K562 (cell line): ENCODE results near the gene NUP214. TPM values are rescaled to one million over a fixed set of nuclear protein-coding genes. Genes with fewer than 3 reads are reported as not detected.

ENCODE experiments used
- ATAC-seq: fragments of 200-7000 bp; cut with Tn5 transposase; 3 replicates; pipeline ENCODE4 v1.9.1; 2020; ENCODE audit warnings: moderate library complexity
- BruUV-seq: library from RNA; stranded (reverse); fragments of 400-500 nt; replicated peaks from 2 replicates; lab custom pipeline; 2021; lab: Mats Ljungman, UMichigan
- CTCF ChIA-PET: fragments of 300-600 bp; formaldehyde crosslinking; extraction: SDS; loops from one replicate; lab custom pipeline; 2021; ENCODE audit warnings: low intra/inter-chr PET ratio; lab: Yijun Ruan, JAX
- POLR2A ChIA-PET: fragments of 300-600, 350-650 bp; sonication (Branson Sonifier 250); formaldehyde crosslinking; extraction: SDS; loops from one replicate; lab custom pipeline; 2021; ENCODE audit warnings: antibody characterized with exemption, inconsistent platforms; lab: Yijun Ruan, JAX
- DNase-seq, 4 experiments: peaks; one replicate each; pipeline versions ENCODE4 v3.0.0 to v3.0.0-alpha.2; 2011 to 2018; ENCODE audit warnings: low spot score in 3 of 4, mixed read lengths in 3 of 4; ENCODE audit errors: extremely low read depth in 1 of 4
- FAIRE-seq: peaks from 2 replicates; lab custom pipeline; 2011; peaks lifted over from hg19 to GRCh38; lab: Jason Lieb, UNC
- H2AFZ ChIP-seq: 2 replicates; pipeline ENCODE4 v1.6.0; 2011; ENCODE audit warnings: low read depth, low read length, control low read depth, inconsistent platforms
- H3K27ac ChIP-seq: fragments of 200-600 bp; 3 replicates; pipeline ENCODE4 v1.8.0; 2011; ENCODE audit warnings: low read depth, mild to moderate bottlenecking, control low read depth, inconsistent platforms, low read length, moderate library complexity, mixed read lengths; ENCODE audit errors: extremely low read depth
- H3K27me3 ChIP-seq, 2 experiments: fragments of 300-600 bp in 1 of 2; 2 replicates in 1 of 2; 3 replicates in 1 of 2; pipeline versions ENCODE4 v1.6.0 to v1.8.0; 2011; ENCODE audit warnings: inconsistent platforms in 2 of 2, low read length in 2 of 2, mild to moderate bottlenecking in 1 of 2, mixed read lengths in 1 of 2, moderate library complexity in 1 of 2; ENCODE audit not compliant: control insufficient read depth in 2 of 2, insufficient read depth in 2 of 2
- H3K36me3 ChIP-seq: fragments of 300-600 bp; 3 replicates; pipeline ENCODE4 v1.8.0; 2011; ENCODE audit warnings: mild to moderate bottlenecking, low read length, inconsistent platforms; ENCODE audit not compliant: control insufficient read depth, insufficient read depth
- H3K4me1 ChIP-seq, 2 experiments: fragments of 200-600 bp in 1 of 2; replicated peaks in 1 of 2; 2 replicates in 1 of 2; 3 replicates in 1 of 2; pipeline versions ENCODE4 v1.5.1 to v1.8.0; 2011; ENCODE audit warnings: inconsistent platforms in 2 of 2, low read length in 2 of 2, mild to moderate bottlenecking in 1 of 2, mixed read lengths in 1 of 2, moderate library complexity in 1 of 2; ENCODE audit not compliant: control insufficient read depth in 2 of 2, insufficient read depth in 2 of 2
- H3K4me2 ChIP-seq: 2 replicates; pipeline ENCODE4 v1.6.1; 2011; ENCODE audit warnings: low read length, control low read depth, inconsistent platforms, mixed read lengths; ENCODE audit not compliant: insufficient read depth
- H3K4me3 ChIP-seq: fragments of 200-600 bp; sonication (generic), shearing (Covaris generic); 2 replicates; pipeline ENCODE4 v1.5.1; 2016; ENCODE audit warnings: control low read depth, inconsistent platforms
- H3K79me2 ChIP-seq: fragments of 200-600 bp; 3 replicates; pipeline ENCODE4 v1.8.0; 2011; ENCODE audit warnings: low read length, inconsistent platforms; ENCODE audit not compliant: control insufficient read depth, insufficient read depth
- H3K9ac ChIP-seq, 2 experiments: 2 replicates each; pipeline versions ENCODE4 v1.6.0 to v1.6.1; 2011; ENCODE audit warnings: low read depth in 2 of 2, low read length in 2 of 2, control low read depth in 1 of 2, inconsistent platforms in 1 of 2, mild to moderate bottlenecking in 1 of 2, mixed read lengths in 1 of 2; ENCODE audit not compliant: insufficient read depth in 1 of 2
- H3K9me1 ChIP-seq: one replicate; pipeline ENCODE4 v1.6.0; 2011; ENCODE audit warnings: inconsistent platforms, mild to moderate bottlenecking, low read length, moderate library complexity; ENCODE audit not compliant: control insufficient read depth, insufficient read depth
- H3K9me3 ChIP-seq: replicated peaks from 2 replicates; pipeline ENCODE4 v1.5.1; 2011; ENCODE audit warnings: low read depth, low read length, inconsistent platforms; ENCODE audit not compliant: control insufficient read depth, insufficient read depth
- H4K20me1 ChIP-seq: replicated peaks from 2 replicates; pipeline ENCODE4 v1.6.1; 2011; ENCODE audit warnings: low read length, inconsistent platforms, mixed read lengths; ENCODE audit not compliant: control insufficient read depth, insufficient read depth
- WGBS: fragments of 100-300 bp; shearing (Covaris generic); methylation state at CpG from one replicate; pipeline ENCODE4 v1.1.6; 2016; ENCODE audit warnings: low coverage, mixed read lengths; ENCODE audit not compliant: insufficient coverage; ENCODE audit errors: missing lambda C conversion rate; 5-methylcytosine and 5-hydroxymethylcytosine counted together
- in situ Hi-C: fragments of 300-500 bp; cut with MboI; formaldehyde crosslinking; loops from 4 replicates; pipeline ENCODE4 v1.15.0; 2018; ENCODE audit warnings: inconsistent platforms, mixed read lengths
- intact Hi-C: fragments of 100-400 bp; cut with micrococcal nuclease; formaldehyde crosslinking; loops from 2 replicates; pipeline ENCODE4 v1.14.2; 2022
- polyA plus RNA-seq, 8 experiments: library from polyadenylated mRNA; depleted of rRNA in 4 of 8; stranded (reverse) in 5 of 8; unstranded in 3 of 8; fragments of >200 nt; fragmentation: Nextera tagmentation in 2 of 8; fragmentation: Illumina TruSeq in 1 of 8; extraction: Ambion mirVana in 2 of 8; extraction: Trizol in 1 of 8; gene quantifications; 2 replicates each; pipeline versions ENCODE4 v1.2.1 to v1.2.3, GENCODE V29; 2011 to 2014; ENCODE audit warnings: inconsistent platforms in 1 of 8, missing spikeins in 1 of 8
- total RNA-seq, 7 experiments: library from RNA; depleted of rRNA in 6 of 7; stranded (reverse); fragments of >200 nt in 6 of 7; fragmentation: Illumina TruSeq in 2 of 7; extraction: Trizol in 2 of 7; gene quantifications; 2 replicates each; pipeline versions ENCODE4 v1.2.1 to v1.2.3, GENCODE V29; 2011 to 2021; ENCODE audit warnings: low replicate concordance in 1 of 7
- TF ChIP-seq, protein P1 (sequence below): sonication (generic); formaldehyde crosslinking; IDR thresholded peaks from 2 replicates; pipeline ENCODE4 v1.8.1; 2023; ENCODE audit warnings: mild to moderate bottlenecking, missing genetic modification reagents
- TF ChIP-seq, protein P2 (sequence below): fragments of 250-450 bp; sonication (Bioruptor Pico); IDR thresholded peaks from 2 replicates; pipeline ENCODE4 v1.5.0; 2022; ENCODE audit warnings: mild to moderate bottlenecking

Gene NUP214
- total and polyA plus RNA-seq, 9 of the 15 experiments (the other 6 are each of a cell fraction or from before 2014, with no cell fraction given) = 56.9 to 332 (median 97.1) TPM

DNA sequence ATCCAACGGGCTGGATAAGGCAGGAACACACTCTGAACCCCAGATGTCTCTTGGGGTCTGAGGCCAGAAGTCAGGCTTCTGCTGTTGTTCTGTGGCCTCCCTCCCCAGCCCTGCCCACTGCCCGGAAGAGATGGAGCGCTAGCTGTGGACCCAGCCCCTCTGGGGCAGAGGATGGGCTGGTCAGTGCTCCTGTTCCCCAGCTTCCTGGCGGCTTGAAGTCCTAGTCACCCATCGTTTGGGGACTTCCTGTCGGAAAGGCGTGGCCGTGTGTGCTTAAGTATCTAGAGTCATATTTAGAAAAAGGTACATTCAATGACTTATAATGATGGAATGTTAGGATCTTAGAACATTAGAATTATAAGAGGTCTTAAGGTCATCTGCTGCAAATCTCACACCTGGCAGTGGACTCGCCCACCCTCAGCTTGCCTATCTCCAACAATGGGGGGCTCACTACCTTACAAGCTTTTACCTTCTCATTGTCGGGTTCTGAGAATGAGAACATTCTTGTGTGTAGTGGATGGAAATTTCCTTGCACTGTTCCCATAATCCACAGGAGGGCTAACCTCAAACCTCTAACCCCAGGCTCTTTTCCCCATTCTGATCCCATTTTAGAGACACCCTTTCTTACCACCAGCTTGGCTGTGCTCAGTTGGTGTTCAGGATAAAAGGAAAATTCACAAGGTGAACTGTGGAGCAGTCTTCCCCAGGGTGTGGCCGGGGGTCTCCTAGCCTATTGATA lies 42.4 kb upstream of the NUP214 start:
- POLR2A ChIA-PET = interaction anchor here (0.5 to 99.3 kb wide), 4 partner anchors 14 to 140 kb away, joined by 3 to 3336 read pairs (median 1670); partner anchors contain the start of genes AIF1L and NUP214
- Histone ChIP-seq H3K36me3 (no peaks in the 10 kb centered on the region), H3K4me3 (no peak overlapping the region), H3K4me2 (no peak overlapping the region), H3K79me2 (no peaks in the 10 kb centered on the region), H3K9ac (no peak overlapping the region), H3K9me1 (peaks cover 8% of the 10 kb centered on the region), H3K9me3 (no peaks in the 10 kb centered on the region), H3K4me1 (peaks cover 0 to 18% of the 10 kb centered on the region in 2 experiments; a peak in 2 of 5 replicates), H4K20me1 (peaks cover 52% of the 10 kb centered on the region), H2AFZ (no peak overlapping the region), H3K27me3 (peaks cover 86 to 96% of the 10 kb centered on the region in 2 experiments), H3K27ac (no peak overlapping the region)
- peak; percentile 3 for ATAC-seq
- BruUV-seq = no TSS peak
- intact Hi-C loops = no loop called here
- DNase-seq = peak in 2 of 4 experiments; percentile 64 to 69
- 3% methylated on average over 11 of the region's 11 CpGs for WGBS
- FAIRE-seq = no peak
- TF ChIP-seq, protein P1, sequence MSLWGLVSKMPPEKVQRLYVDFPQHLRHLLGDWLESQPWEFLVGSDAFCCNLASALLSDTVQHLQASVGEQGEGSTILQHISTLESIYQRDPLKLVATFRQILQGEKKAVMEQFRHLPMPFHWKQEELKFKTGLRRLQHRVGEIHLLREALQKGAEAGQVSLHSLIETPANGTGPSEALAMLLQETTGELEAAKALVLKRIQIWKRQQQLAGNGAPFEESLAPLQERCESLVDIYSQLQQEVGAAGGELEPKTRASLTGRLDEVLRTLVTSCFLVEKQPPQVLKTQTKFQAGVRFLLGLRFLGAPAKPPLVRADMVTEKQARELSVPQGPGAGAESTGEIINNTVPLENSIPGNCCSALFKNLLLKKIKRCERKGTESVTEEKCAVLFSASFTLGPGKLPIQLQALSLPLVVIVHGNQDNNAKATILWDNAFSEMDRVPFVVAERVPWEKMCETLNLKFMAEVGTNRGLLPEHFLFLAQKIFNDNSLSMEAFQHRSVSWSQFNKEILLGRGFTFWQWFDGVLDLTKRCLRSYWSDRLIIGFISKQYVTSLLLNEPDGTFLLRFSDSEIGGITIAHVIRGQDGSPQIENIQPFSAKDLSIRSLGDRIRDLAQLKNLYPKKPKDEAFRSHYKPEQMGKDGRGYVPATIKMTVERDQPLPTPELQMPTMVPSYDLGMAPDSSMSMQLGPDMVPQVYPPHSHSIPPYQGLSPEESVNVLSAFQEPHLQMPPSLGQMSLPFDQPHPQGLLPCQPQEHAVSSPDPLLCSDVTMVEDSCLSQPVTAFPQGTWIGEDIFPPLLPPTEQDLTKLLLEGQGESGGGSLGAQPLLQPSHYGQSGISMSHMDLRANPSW = peak; percentile 18; the same call in 1 of the 2 replicates
- TF ChIP-seq, protein P2, sequence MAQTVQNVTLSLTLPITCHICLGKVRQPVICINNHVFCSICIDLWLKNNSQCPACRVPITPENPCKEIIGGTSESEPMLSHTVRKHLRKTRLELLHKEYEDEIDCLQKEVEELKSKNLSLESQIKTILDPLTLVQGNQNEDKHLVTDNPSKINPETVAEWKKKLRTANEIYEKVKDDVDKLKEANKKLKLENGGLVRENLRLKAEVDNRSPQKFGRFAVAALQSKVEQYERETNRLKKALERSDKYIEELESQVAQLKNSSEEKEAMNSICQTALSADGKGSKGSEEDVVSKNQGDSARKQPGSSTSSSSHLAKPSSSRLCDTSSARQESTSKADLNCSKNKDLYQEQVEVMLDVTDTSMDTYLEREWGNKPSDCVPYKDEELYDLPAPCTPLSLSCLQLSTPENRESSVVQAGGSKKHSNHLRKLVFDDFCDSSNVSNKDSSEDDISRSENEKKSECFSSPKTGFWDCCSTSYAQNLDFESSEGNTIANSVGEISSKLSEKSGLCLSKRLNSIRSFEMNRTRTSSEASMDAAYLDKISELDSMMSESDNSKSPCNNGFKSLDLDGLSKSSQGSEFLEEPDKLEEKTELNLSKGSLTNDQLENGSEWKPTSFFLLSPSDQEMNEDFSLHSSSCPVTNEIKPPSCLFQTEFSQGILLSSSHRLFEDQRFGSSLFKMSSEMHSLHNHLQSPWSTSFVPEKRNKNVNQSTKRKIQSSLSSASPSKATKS (CRISPR knock-in tag) = no peak
- CTCF ChIA-PET = no interaction called here
- in situ Hi-C loops = no loop called here
